DND-41 (cell line): ENCODE measurements around the gene STAMBP.

Experiments
- CTCF ChIP-seq: IDR thresholded peaks from 2 replicates; pipeline ENCODE4 v1.5.1; 2012; ENCODE audit warnings: borderline replicate concordance, low read length, moderate library complexity, mild to moderate bottlenecking; ENCODE audit not compliant: poor library complexity, severe bottlenecking; ENCODE audit errors: extremely low read depth
- EZH2 ChIP-seq: IDR thresholded peaks from 3 replicates; pipeline ENCODE4 v1.6.1; 2012; ENCODE audit warnings: borderline replicate concordance, low read depth, mild to moderate bottlenecking, moderate library complexity, low read length, inconsistent platforms; ENCODE audit not compliant: severe bottlenecking

GRCh38 chr2:73899801-73900336 is 71.1 kb downstream of the STAMBP start:
- TF ChIP-seq CTCF: no peak
- TF ChIP-seq EZH2: no peak
